Endothelial cell of umbilical vein (primary cell): ENCODE measurements around the gene FARP1. TPM values are rescaled to one million over a fixed set of nuclear protein-coding genes. Genes with fewer than 3 reads are reported as not detected.

Experiments
- BruUV-seq: library from RNA; stranded (reverse); fragments of 400-500 nt; replicated peaks from 2 replicates; lab custom pipeline; 2021; lab: Mats Ljungman, UMichigan
- CTCF ChIA-PET: fragments of 300-600, 350-600 bp; sonication (Branson Sonifier 250); formaldehyde crosslinking; loops from one replicate; lab custom pipeline; 2021; ENCODE audit warnings: antibody characterized with exemption, inconsistent platforms; lab: Charles Lee
- POLR2A ChIA-PET: fragments of 300-600, 350-600 bp; sonication (Branson Sonifier 250); formaldehyde crosslinking; loops from one replicate; lab custom pipeline; 2021; ENCODE audit warnings: antibody characterized with exemption, inconsistent platforms; lab: Charles Lee
- DNase-seq: peaks from one replicate; pipeline ENCODE4 v3.0.0-alpha.2; 2011; ENCODE audit warnings: low read depth, low spot score
- FAIRE-seq: peaks from 2 replicates; lab custom pipeline; 2011; peaks lifted over from hg19 to GRCh38; lab: Jason Lieb, UNC
- H2AFZ ChIP-seq: 2 replicates; pipeline ENCODE4 v1.6.0; 2012; ENCODE audit warnings: low read depth, low read length, control low read depth, inconsistent platforms
- H3K27ac ChIP-seq: 2 replicates; pipeline ENCODE4 v1.5.1; 2011; ENCODE audit warnings: low read depth, mild to moderate bottlenecking, control low read depth, low read length, moderate library complexity; ENCODE audit not compliant: insufficient read depth
- H3K27me3 ChIP-seq, 2 experiments: 2 replicates each; pipeline versions ENCODE4 v1.6.0 to v1.6.1; 2011; ENCODE audit warnings: low read length in 2 of 2, mixed read lengths in 1 of 2; ENCODE audit not compliant: control insufficient read depth in 2 of 2, insufficient read depth in 2 of 2
- H3K36me3 ChIP-seq, 2 experiments: 2 replicates in 1 of 2; 3 replicates in 1 of 2; pipeline ENCODE4 v1.5.1; 2011; ENCODE audit warnings: low read length in 2 of 2, mild to moderate bottlenecking in 1 of 2, moderate library complexity in 1 of 2; ENCODE audit not compliant: control insufficient read depth in 2 of 2, insufficient read depth in 2 of 2; ENCODE audit errors: extremely low read depth in 1 of 2
- H3K4me1 ChIP-seq: 3 replicates; pipeline ENCODE4 v1.5.1; 2011; ENCODE audit warnings: mild to moderate bottlenecking, low read length; ENCODE audit not compliant: control insufficient read depth, insufficient read depth; ENCODE audit errors: extremely low read depth
- H3K4me2 ChIP-seq: 2 replicates; pipeline ENCODE4 v1.6.1; 2011; ENCODE audit warnings: low read length, control low read depth, mixed read lengths; ENCODE audit not compliant: insufficient read depth
- H3K4me3 ChIP-seq, 3 experiments: fragments of 200-600 bp in 1 of 3; sonication (generic), shearing (Covaris generic) in 1 of 3; replicated peaks in 1 of 3; 2 replicates each; pipeline ENCODE4 v1.5.1; 2011 to 2016; ENCODE audit warnings: control low read depth in 3 of 3, low read length in 3 of 3, mild to moderate bottlenecking in 2 of 3, inconsistent platforms in 1 of 3, low read depth in 1 of 3, moderate library complexity in 1 of 3; ENCODE audit not compliant: insufficient read depth in 1 of 3
- H3K79me2 ChIP-seq: 2 replicates; pipeline ENCODE4 v1.6.0; 2012; ENCODE audit warnings: low read length, inconsistent platforms; ENCODE audit not compliant: control insufficient read depth, insufficient read depth
- H3K9ac ChIP-seq: replicated peaks from 2 replicates; pipeline ENCODE3; 2011; ENCODE audit warnings: low read length, control low read depth; ENCODE audit not compliant: insufficient read depth; ENCODE audit errors: extremely low read depth
- H3K9me1 ChIP-seq: replicated peaks from 3 replicates; pipeline ENCODE4 v1.6.0; 2011; ENCODE audit warnings: mild to moderate bottlenecking, low read length; ENCODE audit not compliant: control insufficient read depth, insufficient read depth; ENCODE audit errors: extremely low read depth
- H3K9me3 ChIP-seq: replicated peaks from 2 replicates; pipeline ENCODE4 v1.5.1; 2012; ENCODE audit warnings: low read length, inconsistent platforms; ENCODE audit not compliant: control insufficient read depth, insufficient read depth
- H4K20me1 ChIP-seq: replicated peaks from 2 replicates; pipeline ENCODE3; 2011; ENCODE audit warnings: mild to moderate bottlenecking, low read length; ENCODE audit not compliant: control insufficient read depth, insufficient read depth; ENCODE audit errors: extremely low read depth
- EZH2 ChIP-seq: IDR thresholded peaks from 2 replicates; pipeline ENCODE4 v1.6.1; 2012; ENCODE audit warnings: borderline replicate concordance, low read depth, mild to moderate bottlenecking, moderate library complexity, low read length, inconsistent platforms; ENCODE audit not compliant: severe bottlenecking
- FOS ChIP-seq: IDR thresholded peaks from 2 replicates; pipeline ENCODE4 v1.6.1; 2011; ENCODE audit warnings: mild to moderate bottlenecking, low read length, moderate library complexity, borderline replicate concordance; ENCODE audit not compliant: insufficient read depth
- GATA2 ChIP-seq: IDR thresholded peaks from 2 replicates; pipeline ENCODE4 v1.7.0; 2011; ENCODE audit warnings: low read depth, mild to moderate bottlenecking, moderate library complexity, mixed read lengths, low read length; ENCODE audit not compliant: insufficient read length, insufficient read depth
- JUN ChIP-seq: IDR thresholded peaks from 2 replicates; pipeline ENCODE4 v1.6.1; 2011; ENCODE audit warnings: borderline replicate concordance, low read depth; ENCODE audit not compliant: insufficient read length, insufficient read depth
- MYC ChIP-seq: IDR thresholded peaks from one replicate; pipeline ENCODE4 v1.6.1; 2011; ENCODE audit warnings: mild to moderate bottlenecking, low read depth, low read length
- POLR2A ChIP-seq: IDR thresholded peaks from 2 replicates; pipeline ENCODE4 v1.6.1; 2012; ENCODE audit warnings: low read depth, mild to moderate bottlenecking, control low read depth, low read length
- POLR2AphosphoS5 ChIP-seq: IDR thresholded peaks from 2 replicates; pipeline ENCODE4 v1.6.1; 2012; ENCODE audit warnings: low read depth, mild to moderate bottlenecking, control low read depth, low read length, moderate library complexity; ENCODE audit not compliant: insufficient read depth
- dilution Hi-C: fragments of 300-500 bp; cut with MboI; formaldehyde crosslinking; loops from one replicate; pipeline ENCODE4 v1.15.0; 2019; ENCODE audit warnings: low sequenced_read_pairs; ENCODE audit not compliant: extremely low pct_ligation_motif_present
- intact Hi-C: fragments of 100-400 bp; cut with micrococcal nuclease; formaldehyde crosslinking; loops from one replicate; pipeline ENCODE4 v1.10.0; 2022
- polyA plus RNA-seq, 4 experiments: library from polyadenylated mRNA; depleted of rRNA in 3 of 4; stranded (reverse) in 3 of 4; unstranded in 1 of 4; fragments of >200 nt; gene quantifications; 2 replicates each; pipeline versions ENCODE4 v1.2.1 to v1.2.3, GENCODE V29; 2011 to 2012; ENCODE audit warnings: missing spikeins in 1 of 4
- total RNA-seq: library from RNA; stranded (reverse); gene quantifications from 2 replicates; pipeline ENCODE4 v1.2.3, GENCODE V29; 2021
- TF ChIP-seq, protein P1 (sequence below): IDR thresholded peaks from 2 replicates; pipeline ENCODE4 v1.6.1; 2011; ENCODE audit not compliant: insufficient read depth, insufficient read length
- TF ChIP-seq, protein P2 (sequence below), 2 donors: IDR thresholded peaks; 1 replicate in 1 of 2; 2 replicates in 1 of 2; pipeline ENCODE4 v1.5.1; 2011; ENCODE audit warnings: low read length in 2 of 2, mild to moderate bottlenecking in 2 of 2, moderate library complexity in 2 of 2, control low read depth in 1 of 2, inconsistent platforms in 1 of 2, low read depth in 1 of 2; ENCODE audit not compliant: insufficient read depth in 1 of 2; ENCODE audit errors: extremely low read depth in 1 of 2

The FARP1 gene
- total and polyA plus RNA-seq, 2 donors (not counting 3 experiments of a cell fraction or from before 2014, with no cell fraction given) = 19.0 to 77.7 TPM

DNA sequence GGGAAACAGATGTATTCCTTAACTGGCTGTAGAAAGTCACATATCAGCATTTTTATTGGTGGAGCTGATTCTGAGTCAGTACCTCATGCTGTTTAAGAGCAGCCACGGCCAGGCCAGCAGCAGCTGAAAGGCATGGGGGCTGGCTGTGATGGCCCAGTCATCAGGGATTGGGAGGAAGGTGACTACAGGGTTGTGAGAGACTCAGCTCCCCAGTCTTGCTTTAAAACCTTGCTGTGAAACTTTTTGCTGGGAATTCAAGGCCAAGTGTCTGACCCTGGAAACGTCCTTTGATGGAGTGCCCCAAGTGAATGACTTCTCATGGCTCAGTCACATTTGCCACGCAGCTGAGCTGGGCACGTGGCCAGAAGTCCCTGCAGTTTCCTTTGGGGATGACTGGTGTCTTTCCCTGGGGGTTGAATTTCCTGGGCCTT lies 73.3 kb downstream of the FARP1 start:
- Histone ChIP-seq H4K20me1 (no peaks in the 10 kb centered on the region), H3K4me3 (no peak overlapping the region), H3K4me2 (no peak overlapping the region), H3K79me2 (no peaks in the 10 kb centered on the region), H3K27ac (no peak overlapping the region), H3K36me3 (no peaks in the 10 kb centered on the region), H3K27me3 (no peaks in the 10 kb centered on the region), H3K9me3 (no peaks in the 10 kb centered on the region), H3K9me1 (no peaks in the 10 kb centered on the region), H3K9ac (no peak overlapping the region), H2AFZ (no peak overlapping the region), H3K4me1 (peaks cover 18% of the 10 kb centered on the region)
- ChIA-PET CTCF (interaction anchor here (0.7 kb wide), 1 partner anchor 42 kb away, joined by 3 read pairs; no protein-coding TSS in a partner anchor), POLR2A (no interaction called here)
- dilution Hi-C loops (no loop called here), intact Hi-C loops (loop anchor here (2.0 kb wide), 1 partner anchor 37 kb away; no protein-coding TSS in a partner anchor)
- no TSS peak for BruUV-seq
- DNase-seq (peak; percentile 70), FAIRE-seq (peak; percentile 84)
- TF ChIP-seq FOS (peak; percentile 20), MYC (no peak), GATA2 (no peak), POLR2AphosphoS5 (no peak)

DNA sequence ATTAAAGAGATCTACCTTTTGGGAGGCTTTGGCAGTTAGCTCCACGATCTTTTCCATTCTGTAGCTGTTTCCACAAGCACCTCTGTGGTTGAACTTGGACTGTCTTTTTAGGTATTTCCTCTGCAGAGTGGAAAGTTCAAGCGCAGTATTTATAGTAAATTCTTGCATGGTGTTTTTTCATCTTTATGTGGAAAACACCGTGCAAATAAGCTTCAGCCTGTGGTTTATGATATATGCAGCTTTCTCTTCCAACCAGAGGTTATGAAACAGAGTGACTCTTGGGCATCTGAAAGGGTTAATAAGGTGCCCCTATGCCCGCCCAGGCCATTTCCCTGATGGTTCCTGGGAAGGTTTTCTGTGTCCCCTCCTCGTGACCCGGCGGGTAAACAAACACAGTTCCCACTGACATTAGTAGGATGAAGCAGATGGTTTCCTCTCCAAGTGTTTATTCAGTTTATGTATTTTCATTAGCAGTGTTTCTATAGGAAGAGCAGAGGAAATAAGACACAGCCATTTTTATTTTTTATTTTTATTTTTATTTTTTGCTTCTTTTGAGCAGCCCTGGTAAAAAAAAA lies 73.9 kb downstream of the FARP1 start:
- no peaks in the 10 kb centered on the region for H3K79me2 ChIP-seq
- peaks cover 21% of the 10 kb centered on the region for H3K4me1 ChIP-seq
- POLR2A ChIA-PET = no interaction called here

More for the DNA sequence above, 73.9 kb downstream of the FARP1 start:
- Histone ChIP-seq H3K9me1 (no peaks in the 10 kb centered on the region), H3K36me3 (no peaks in the 10 kb centered on the region), H3K4me3 (no peak overlapping the region), H3K9ac (no peak overlapping the region), H3K4me2 (no peak overlapping the region), H3K9me3 (no peaks in the 10 kb centered on the region), H4K20me1 (no peaks in the 10 kb centered on the region), H2AFZ (no peak overlapping the region), H3K27me3 (no peaks in the 10 kb centered on the region), H3K27ac (no peak overlapping the region)
- intact Hi-C loops = loop anchor here (2.0 kb wide), 1 partner anchor 36 kb away; no protein-coding TSS in a partner anchor
- TF ChIP-seq, protein P1, sequence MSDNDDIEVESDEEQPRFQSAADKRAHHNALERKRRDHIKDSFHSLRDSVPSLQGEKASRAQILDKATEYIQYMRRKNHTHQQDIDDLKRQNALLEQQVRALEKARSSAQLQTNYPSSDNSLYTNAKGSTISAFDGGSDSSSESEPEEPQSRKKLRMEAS = no peak
- TF ChIP-seq POLR2A (no peak), GATA2 (no peak), POLR2AphosphoS5 (no peak), JUN (no peak), FOS (no peak), MYC (no peak), EZH2 (no peak)
- TF ChIP-seq, protein P2, sequence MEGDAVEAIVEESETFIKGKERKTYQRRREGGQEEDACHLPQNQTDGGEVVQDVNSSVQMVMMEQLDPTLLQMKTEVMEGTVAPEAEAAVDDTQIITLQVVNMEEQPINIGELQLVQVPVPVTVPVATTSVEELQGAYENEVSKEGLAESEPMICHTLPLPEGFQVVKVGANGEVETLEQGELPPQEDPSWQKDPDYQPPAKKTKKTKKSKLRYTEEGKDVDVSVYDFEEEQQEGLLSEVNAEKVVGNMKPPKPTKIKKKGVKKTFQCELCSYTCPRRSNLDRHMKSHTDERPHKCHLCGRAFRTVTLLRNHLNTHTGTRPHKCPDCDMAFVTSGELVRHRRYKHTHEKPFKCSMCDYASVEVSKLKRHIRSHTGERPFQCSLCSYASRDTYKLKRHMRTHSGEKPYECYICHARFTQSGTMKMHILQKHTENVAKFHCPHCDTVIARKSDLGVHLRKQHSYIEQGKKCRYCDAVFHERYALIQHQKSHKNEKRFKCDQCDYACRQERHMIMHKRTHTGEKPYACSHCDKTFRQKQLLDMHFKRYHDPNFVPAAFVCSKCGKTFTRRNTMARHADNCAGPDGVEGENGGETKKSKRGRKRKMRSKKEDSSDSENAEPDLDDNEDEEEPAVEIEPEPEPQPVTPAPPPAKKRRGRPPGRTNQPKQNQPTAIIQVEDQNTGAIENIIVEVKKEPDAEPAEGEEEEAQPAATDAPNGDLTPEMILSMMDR (IDR thresholded peaks at IDR 0.05; ENCODE audit: extremely low read depth in 1 of 2, insufficient read depth in 1 of 2, low read depth in 1 of 2, low read length in 2 of 2) = no peak
- FAIRE-seq = no peak
- DNase-seq = peak; percentile 51
- dilution Hi-C loops = no loop called here
- CTCF ChIA-PET = interaction anchor here (0.7 kb wide), 1 partner anchor 10 kb away, joined by 3 read pairs; no protein-coding TSS in a partner anchor
- BruUV-seq = no TSS peak
